WTC11 (cell line): ENCODE results near the gene RPL38. TPM values are rescaled to one million over a fixed set of nuclear protein-coding genes. Genes with fewer than 3 reads are reported as not detected.

Experiments
- ATAC-seq: fragments of 200-7000 bp; cut with Tn5 transposase; 2 replicates; pipeline ENCODE4 v1.10.0; 2021; ENCODE audit warnings: mild to moderate bottlenecking, moderate library complexity
- CTCF ChIA-PET: fragments of 300-600 bp; sonication (Branson Sonifier 250); formaldehyde crosslinking; loops from one replicate; lab custom pipeline; 2021; ENCODE audit warnings: antibody characterized with exemption; lab: Charles Lee
- POLR2A ChIA-PET: fragments of 350-600 bp; sonication (Branson Sonifier 250); formaldehyde crosslinking; loops from one replicate; lab custom pipeline; 2021; ENCODE audit warnings: antibody characterized with exemption; lab: Charles Lee
- DNase-seq: peaks from one replicate; pipeline ENCODE4 v3.0.0; 2021; ENCODE audit warnings: low spot score
- H3K27ac Mint-ChIP-seq: 2 replicates; pipeline ENCODE4 v1.8.0; 2021; ENCODE audit warnings: mixed read lengths
- H3K27me3 Mint-ChIP-seq: 2 replicates; pipeline ENCODE4 v1.8.0; 2021; ENCODE audit warnings: low read depth, mild to moderate bottlenecking, moderate library complexity, mixed read lengths
- H3K36me3 Mint-ChIP-seq: 2 replicates; pipeline ENCODE4 v1.8.0; 2021; ENCODE audit warnings: mixed read lengths
- H3K4me1 Mint-ChIP-seq: 2 replicates; pipeline ENCODE4 v1.8.0; 2022; ENCODE audit warnings: mixed read lengths
- H3K4me3 Mint-ChIP-seq: 2 replicates; pipeline ENCODE4 v1.8.0; 2021; ENCODE audit warnings: mild to moderate bottlenecking, moderate library complexity, mixed read lengths
- H3K9me3 Mint-ChIP-seq: 2 replicates; pipeline ENCODE4 v1.8.0; 2021; ENCODE audit warnings: mixed read lengths
- ESRRA ChIP-seq: sonication (generic); formaldehyde crosslinking; IDR thresholded peaks from 2 replicates; pipeline ENCODE4 v1.8.1; 2022; ENCODE audit warnings: mild to moderate bottlenecking, missing genetic modification reagents, borderline replicate concordance
- IRF2 ChIP-seq: sonication (generic); formaldehyde crosslinking; IDR thresholded peaks from 2 replicates; pipeline ENCODE4 v1.8.0; 2022; ENCODE audit warnings: low read depth, missing genetic modification reagents, borderline replicate concordance
- ZBTB21 ChIP-seq: sonication (generic); formaldehyde crosslinking; IDR thresholded peaks from 2 replicates; pipeline ENCODE4 v1.8.1; 2023; ENCODE audit warnings: mild to moderate bottlenecking, missing genetic modification reagents, borderline replicate concordance
- ZNF317 ChIP-seq: sonication (generic); formaldehyde crosslinking; IDR thresholded peaks from 2 replicates; pipeline ENCODE4 v1.8.1; 2023; ENCODE audit warnings: low read depth, mild to moderate bottlenecking, moderate library complexity, missing genetic modification reagents, borderline replicate concordance
- ZNF423 ChIP-seq: fragments of 250-450 bp; sonication (Bioruptor Pico); IDR thresholded peaks from 2 replicates; pipeline ENCODE4 v2.1.2; 2022; ENCODE audit warnings: mild to moderate bottlenecking, moderate library complexity
- total RNA-seq: library from RNA; stranded (reverse); gene quantifications from 3 replicates; pipeline ENCODE4 v1.2.3, GENCODE V29; 2021
- TF ChIP-seq, protein P1 (sequence below): fragments of 250-450 bp; sonication (Bioruptor Pico); IDR thresholded peaks from 2 replicates; pipeline ENCODE4 v1.9.0; 2021; ENCODE audit warnings: mild to moderate bottlenecking, borderline replicate concordance

Gene RPL38
- total RNA-seq, 1 experiment from 2014 or later, result 1,170 TPM

DNA sequence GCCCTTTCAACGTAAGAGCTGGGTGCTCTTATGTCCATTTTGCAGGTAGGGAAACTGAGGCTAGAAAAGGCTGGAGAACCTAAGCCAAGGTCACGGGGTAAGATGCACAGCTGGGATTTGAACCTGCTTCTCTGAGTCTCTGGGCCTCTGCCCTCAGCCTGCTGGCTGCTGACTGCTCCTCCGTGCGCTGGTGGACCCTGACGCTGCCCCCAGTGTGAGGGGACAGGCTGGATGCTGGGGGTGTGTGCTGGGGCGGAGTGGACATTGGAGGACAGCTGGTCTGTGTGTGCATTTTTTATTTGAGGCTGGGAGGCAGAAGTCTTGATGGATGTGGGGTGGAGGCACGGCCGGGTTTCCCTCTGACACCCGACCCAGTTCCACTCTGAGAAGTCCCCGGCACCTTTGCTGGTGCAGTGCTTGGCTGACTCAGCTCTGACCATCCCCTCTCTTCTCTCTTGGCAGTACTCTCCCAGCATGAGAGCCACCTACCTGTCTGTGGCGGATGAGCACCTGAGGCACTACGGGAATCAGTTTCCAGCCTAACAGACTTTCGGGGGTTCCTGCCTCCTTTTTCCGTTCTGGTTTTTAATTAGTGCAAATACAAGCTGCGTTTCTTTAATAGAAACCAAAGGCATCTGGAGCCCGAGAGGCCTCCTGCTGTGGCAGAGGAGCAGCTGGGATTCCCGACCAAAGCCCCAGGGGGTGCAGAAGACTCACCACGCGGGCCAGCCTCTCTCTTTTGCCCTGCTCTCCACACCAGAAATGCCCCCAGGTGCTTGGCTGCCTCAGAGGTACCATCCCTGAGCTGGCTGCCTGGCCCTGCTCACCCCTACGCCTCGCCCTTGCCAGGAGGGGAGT lies 56.4 kb downstream of the RPL38 start:
- peak; percentile 22 for DNase-seq
- Mint-ChIP-seq H3K27ac (peak overlapping the region; percentile 60; the same call in 1 of the 2 replicates), H3K27me3 (no peaks in the 10 kb centered on the region; the same call in 1 of the 2 replicates), H3K4me3 (peak overlapping the region; percentile 31; the same call in 1 of the 2 replicates), H3K36me3 (no peaks in the 10 kb centered on the region), H3K4me1 (peaks cover 18% of the 10 kb centered on the region), H3K9me3 (no peaks in the 10 kb centered on the region)
- ATAC-seq, result peak; percentile 65
- POLR2A ChIA-PET, result no interaction called here
- CTCF ChIA-PET, result interaction anchor here (0.8 to 3.9 kb wide), 17 partner anchors 10 to 170 kb away, joined by 3 to 21 read pairs (median 6); partner anchors contain the start of genes DNAI2 and TTYH2
- TF ChIP-seq ZNF317 (CRISPR knock-in tag) (no peak), IRF2 (no peak), ZNF423 (peak; percentile 73), ZBTB21 (CRISPR knock-in tag) (no peak), ESRRA (CRISPR knock-in tag) (no peak)
- TF ChIP-seq, protein P1, sequence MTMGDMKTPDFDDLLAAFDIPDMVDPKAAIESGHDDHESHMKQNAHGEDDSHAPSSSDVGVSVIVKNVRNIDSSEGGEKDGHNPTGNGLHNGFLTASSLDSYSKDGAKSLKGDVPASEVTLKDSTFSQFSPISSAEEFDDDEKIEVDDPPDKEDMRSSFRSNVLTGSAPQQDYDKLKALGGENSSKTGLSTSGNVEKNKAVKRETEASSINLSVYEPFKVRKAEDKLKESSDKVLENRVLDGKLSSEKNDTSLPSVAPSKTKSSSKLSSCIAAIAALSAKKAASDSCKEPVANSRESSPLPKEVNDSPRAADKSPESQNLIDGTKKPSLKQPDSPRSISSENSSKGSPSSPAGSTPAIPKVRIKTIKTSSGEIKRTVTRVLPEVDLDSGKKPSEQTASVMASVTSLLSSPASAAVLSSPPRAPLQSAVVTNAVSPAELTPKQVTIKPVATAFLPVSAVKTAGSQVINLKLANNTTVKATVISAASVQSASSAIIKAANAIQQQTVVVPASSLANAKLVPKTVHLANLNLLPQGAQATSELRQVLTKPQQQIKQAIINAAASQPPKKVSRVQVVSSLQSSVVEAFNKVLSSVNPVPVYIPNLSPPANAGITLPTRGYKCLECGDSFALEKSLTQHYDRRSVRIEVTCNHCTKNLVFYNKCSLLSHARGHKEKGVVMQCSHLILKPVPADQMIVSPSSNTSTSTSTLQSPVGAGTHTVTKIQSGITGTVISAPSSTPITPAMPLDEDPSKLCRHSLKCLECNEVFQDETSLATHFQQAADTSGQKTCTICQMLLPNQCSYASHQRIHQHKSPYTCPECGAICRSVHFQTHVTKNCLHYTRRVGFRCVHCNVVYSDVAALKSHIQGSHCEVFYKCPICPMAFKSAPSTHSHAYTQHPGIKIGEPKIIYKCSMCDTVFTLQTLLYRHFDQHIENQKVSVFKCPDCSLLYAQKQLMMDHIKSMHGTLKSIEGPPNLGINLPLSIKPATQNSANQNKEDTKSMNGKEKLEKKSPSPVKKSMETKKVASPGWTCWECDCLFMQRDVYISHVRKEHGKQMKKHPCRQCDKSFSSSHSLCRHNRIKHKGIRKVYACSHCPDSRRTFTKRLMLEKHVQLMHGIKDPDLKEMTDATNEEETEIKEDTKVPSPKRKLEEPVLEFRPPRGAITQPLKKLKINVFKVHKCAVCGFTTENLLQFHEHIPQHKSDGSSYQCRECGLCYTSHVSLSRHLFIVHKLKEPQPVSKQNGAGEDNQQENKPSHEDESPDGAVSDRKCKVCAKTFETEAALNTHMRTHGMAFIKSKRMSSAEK (CRISPR knock-in tag), result no peak

Other genes starting within 250 kb of the RPL38 start
- gene TTYH2, start 9.9 kb downstream of the RPL38 start, total RNA-seq, result 3.5 to 5.1 TPM (median 4.5 TPM) in 3 replicates
- 0.21 to 0.26 TPM (median 0.23 TPM) in 3 replicates for gene DNAI2, start 70.6 kb downstream of the RPL38 start, total RNA-seq
- 0.44 to 0.80 TPM (median 0.60 TPM) in 3 replicates for gene KIF19, start 122.5 kb downstream of the RPL38 start, total RNA-seq
- 0.94 to 2.1 TPM (median 2.0 TPM) in 3 replicates for gene BTBD17, start 158.2 kb downstream of the RPL38 start, total RNA-seq
- 0.25 to 0.73 TPM in 2 of 3 replicates, not detected in the other for gene GPR142, start 163.8 kb downstream of the RPL38 start, total RNA-seq
- 19.6 to 20.7 TPM (median 20.6 TPM) in 3 replicates for gene GPRC5C, start 228.4 kb downstream of the RPL38 start, total RNA-seq